ENCODE results near the gene AGAP1.

The AGAP1 gene

DNA sequence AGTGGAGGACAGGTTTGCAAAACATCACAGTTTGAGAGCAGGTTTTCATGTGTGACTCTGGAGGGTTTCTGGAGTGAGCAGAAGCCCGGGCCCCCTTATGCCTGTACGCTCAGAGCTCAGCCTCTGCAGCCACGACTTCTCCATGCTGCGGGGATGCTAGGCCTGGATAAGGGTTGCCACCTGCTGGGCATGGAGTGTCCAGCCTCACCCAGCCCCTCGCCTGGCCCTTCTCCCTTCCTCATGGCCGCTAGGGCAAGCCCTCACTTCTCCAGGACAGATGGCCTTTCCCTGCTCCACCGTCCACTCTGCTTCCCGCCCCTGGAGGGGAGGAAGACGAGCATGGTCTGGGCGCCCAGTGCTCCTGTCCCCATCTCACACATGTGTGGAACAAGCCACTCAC lies 355.6 kb downstream of the AGAP1 start:
- DNase-seq (ENCODE audit: low read depth) = no peak

DNA sequence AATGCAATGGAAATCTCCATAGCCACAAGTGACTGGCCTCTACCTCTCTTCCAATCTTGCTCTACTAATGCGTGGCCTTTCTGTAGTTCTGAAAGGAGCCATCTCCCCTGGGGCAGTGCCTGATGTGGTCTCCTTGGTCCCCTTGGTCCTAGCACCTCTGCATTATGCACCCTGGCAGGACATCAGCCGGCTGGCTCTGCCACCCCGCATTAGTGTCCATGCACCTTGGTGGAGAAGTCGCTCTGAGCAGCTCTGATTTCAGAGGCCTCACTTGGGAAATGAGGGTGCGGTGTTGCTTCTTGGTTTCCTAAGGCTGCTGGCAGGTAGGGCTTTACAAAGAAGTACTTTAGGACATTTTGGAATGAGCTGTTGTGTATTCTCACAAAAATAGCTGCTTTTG lies 356.4 kb downstream of the AGAP1 start:
- DNase-seq (ENCODE audit: low read depth) = no peak

GRCh38 chr2:235850771-235851551 lies 357.1 kb downstream of the AGAP1 start:
- DNase-seq (ENCODE audit: low read depth) = no peak

DNA sequence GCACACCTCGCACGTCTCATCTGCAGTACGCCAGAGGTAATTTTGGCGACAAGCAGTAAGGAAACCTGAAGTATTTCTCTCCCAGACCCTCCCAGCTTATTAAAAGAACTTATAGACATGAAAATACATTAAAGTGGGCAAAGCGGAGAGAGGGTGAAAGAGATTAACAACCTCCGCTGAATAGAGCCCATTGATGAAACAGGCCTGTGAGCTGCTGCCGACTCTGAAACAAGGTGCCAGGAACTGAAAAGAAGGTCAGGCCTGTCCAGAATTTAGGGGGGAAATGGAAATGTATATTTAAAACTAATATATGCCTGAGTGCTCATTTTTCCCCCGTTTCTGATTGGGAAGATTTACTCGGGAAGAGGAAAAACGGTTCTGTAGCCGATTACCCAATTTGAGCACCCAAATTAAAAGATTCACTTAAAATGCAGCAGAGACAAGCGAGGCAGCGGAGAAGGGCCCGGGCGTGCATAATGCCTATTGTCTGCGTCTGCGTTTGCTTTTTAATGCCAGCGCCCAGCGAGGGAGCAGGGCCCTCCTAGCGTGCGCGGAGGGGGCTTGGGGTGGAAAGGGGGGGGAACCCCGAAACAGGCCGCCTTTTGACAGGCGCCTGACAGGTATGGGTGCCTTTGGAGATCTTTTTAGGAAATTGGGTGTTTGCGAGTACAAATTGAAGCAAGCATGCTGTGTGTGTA lies 358.1 kb downstream of the AGAP1 start:
- no peak for DNase-seq (ENCODE audit: low read depth)

- DNase-seq (ENCODE audit: low read depth) = no peak
Observed at GRCh38 chr2:235852526-235852920, 358.7 kb downstream of the AGAP1 start.

- no peak for DNase-seq (ENCODE audit: low read depth)
Observed at GRCh38 chr2:235854276-235854675, 360.4 kb downstream of the AGAP1 start.

GRCh38 chr2:235855011-235855410 lies 361.2 kb downstream of the AGAP1 start:
- DNase-seq (ENCODE audit: low read depth) = no peak

- no peak for DNase-seq (ENCODE audit: low read depth)
Observed at GRCh38 chr2:235856151-235856854, 362.5 kb downstream of the AGAP1 start.

DNA sequence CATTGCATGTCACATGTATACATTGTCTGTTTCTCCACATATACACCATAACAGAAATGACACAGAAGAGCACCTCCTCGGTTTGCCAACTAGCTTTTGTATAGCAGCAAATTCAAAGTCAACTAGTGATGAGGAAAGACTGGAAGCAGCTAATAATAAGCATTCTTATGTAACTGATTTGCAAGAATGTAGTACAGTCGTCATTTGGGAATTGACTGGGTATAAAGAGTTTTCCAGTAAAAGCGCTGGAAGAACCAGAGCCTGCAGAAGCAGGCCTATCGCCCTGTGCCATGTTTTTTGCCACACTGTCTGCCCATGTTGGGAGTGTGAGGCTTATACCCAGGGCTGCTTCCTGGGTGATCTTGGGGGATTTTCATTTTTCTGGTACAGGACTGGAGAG lies 363.8 kb downstream of the AGAP1 start:
- no peak for DNase-seq (ENCODE audit: low read depth)

GRCh38 chr2:235858881-235859280 lies 365.0 kb downstream of the AGAP1 start:
- DNase-seq (ENCODE audit: low read depth) = no peak

GRCh38 chr2:235859651-235860050 lies 365.8 kb downstream of the AGAP1 start:
- no peak for DNase-seq (ENCODE audit: low read depth)

- no peak for DNase-seq (ENCODE audit: low read depth)
Observed at GRCh38 chr2:235860111-235860510, 366.3 kb downstream of the AGAP1 start.

- DNase-seq (ENCODE audit: low read depth) = no peak
Observed at GRCh38 chr2:235860871-235861270, 367.0 kb downstream of the AGAP1 start.

GRCh38 chr2:235861383-235861782 lies 367.5 kb downstream of the AGAP1 start:
- no peak for DNase-seq (ENCODE audit: low read depth)

DNA sequence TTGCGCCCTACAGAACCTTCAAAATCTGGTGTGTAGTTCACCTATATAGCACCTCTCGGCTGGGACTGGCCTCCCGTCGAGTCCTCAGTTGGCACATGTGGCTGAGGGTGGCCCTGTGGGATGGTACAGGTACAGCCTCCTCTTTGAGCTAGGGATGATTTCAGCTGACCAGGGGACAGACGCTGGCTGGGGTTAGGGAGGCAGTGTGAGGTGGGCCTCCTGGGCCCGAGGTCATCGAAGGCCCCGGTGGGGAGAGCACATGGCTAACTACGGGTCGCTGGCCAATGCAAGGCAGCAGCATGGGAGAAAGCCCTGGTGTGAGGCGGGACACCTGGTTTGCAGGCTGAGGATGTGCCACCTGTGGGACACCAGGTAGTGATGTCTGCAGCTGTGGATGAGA lies 369.6 kb downstream of the AGAP1 start:
- no peak for DNase-seq (ENCODE audit: low read depth)

GRCh38 chr2:235864302-235864701 lies 370.5 kb downstream of the AGAP1 start:
- DNase-seq (ENCODE audit: low read depth) = no peak

DNA sequence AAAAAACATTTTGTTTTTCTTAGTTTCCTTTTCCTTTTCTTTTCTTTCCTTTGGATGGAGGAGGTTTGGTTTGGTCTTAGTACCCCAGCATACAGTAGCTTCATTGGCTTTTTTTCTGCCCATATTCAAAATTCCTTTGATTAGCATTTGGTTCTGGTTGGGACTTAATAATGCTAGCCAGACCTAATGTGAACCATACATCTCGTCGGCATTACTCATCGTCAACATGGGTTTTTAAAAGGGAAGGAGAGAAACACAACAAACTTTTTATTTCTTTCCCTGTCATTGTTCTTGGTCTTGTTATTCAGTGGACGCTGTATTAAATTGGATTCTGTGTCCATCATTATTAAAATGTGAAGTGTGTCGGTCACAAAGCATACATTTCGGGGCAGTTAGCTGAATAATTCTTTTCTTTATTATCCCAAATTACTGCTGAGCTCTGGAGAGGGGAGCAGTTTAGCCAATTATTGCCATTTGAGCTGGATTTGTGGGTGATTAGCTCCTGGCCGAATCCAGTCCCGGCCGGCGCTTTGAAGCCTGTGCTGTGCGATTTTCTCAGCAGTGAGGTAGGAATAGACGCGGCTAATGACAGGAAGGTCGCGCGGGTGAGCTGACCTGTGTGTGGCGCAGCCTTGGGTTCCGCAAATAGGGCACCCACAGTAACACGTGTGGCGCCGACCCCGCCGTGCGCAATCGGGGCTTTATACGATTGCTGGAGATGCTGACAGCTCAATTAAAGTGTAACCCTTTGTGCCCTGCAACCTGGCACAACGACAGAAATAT lies 371.1 kb downstream of the AGAP1 start:
- DNase-seq (ENCODE audit: low read depth) = no peak

DNA sequence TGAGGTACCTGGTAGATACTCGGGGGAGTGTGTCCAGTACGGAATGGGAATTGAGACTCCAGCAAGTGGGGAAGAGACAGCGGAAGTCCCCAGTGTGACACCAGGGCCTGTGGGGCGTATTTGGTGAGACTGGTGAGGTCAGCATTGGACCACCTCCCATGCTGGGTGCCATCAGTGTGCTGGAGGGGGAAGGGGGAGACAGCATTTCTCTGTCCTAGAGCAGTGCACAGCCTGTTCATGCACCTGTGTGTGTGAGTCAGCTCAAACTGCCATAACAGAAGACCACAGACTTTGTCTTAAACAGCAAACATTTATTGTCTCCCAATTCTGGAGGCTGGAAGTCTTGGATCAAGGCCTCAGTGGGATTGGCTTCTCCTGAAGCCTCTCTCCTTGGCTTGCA lies 372.5 kb downstream of the AGAP1 start:
- no peak for DNase-seq (ENCODE audit: low read depth)

DNA sequence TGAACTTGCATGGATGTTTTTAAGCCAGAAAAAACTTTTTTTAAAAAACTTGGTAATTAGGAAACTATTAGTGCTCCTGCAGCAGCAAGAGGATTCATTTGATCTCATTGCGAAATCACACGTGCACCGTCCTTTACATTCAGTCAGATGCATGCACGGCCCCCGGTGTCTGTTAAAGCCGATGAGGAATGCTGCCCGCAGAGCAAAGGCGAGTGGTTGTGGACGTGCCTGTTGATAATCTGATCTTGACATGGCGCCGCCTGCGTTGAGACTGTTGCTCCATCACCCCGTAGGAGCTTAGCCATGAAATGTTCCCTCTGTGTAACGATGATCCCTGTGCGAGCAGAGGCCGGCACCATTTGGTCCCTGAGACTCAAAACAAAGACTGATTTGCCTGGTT lies 374.4 kb downstream of the AGAP1 start:
- no peak for DNase-seq (ENCODE audit: low read depth)

DNA sequence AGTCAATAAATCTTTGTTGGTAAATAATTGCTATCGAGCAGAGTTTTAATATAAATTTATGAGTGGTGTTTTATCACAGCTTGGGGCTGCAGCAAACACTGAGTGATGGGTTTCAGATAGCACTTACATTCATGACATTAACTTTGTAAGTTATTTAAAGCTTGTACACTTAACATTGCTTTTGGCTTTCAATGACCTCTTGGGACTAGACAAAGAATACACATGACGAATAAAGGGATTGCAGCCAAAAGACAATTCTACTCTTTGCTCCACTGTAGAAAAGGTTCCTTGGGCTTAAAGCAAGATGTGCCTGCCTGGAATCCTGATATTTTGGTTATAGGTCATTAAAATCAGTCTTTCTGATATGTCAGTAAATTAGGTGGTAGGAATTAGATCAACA lies 374.8 kb downstream of the AGAP1 start:
- DNase-seq (ENCODE audit: low read depth) = no peak

- no peak for DNase-seq (ENCODE audit: low read depth)
Observed at GRCh38 chr2:235870515-235870914, 376.7 kb downstream of the AGAP1 start.

DNA sequence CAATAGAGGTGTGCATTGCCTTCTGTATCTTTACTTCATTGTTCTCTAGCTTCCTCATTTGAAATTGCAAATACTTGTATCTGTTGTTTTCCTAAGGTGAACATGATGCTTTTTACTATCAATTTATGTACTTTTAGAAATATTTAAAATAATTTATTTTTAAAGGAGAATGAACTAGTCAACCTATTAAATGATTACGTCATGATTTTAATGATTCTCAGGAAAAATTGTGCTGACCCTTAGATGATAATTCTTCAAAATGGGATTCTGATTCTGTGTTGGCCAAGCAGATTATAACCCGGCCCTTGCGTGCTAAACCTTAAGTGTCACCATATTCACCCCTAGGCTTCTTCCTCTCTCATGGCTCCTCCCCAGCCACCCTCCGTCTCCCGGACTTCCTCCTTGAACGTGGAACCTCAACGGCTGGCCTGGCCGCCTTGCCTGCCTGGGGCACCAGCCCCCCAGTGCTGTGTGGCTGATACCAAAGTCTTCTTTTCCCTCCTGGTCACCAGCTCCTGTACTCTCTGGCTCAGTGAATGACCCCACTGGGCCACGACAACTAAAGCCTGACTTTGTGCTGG lies 382.3 kb downstream of the AGAP1 start:
- no peak for DNase-seq (ENCODE audit: low read depth)
